ENCODE results near the gene ZCCHC2.

The ZCCHC2 gene

DNA sequence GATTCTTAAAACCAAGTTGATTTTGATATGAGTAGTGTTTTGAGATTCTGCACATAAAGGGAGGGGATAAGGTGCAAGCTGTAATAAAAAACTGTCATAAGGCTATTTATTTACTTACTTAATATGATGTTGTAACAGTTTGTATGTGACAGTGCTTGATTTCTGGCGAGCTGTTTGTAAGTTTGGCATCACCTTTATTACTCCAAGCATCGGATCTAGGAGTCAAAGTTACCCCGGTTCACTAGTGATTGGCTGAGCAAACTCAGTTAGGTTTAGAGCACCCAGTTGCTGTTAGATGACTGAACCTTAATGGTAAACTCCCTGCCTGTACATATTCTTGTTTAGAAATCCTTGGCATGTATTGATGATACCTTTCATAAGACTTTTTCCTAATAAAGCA lies 16.1 kb downstream of the ZCCHC2 start:
- no peak for DNase-seq (ENCODE audit: low read depth in 2 of 2)

DNA sequence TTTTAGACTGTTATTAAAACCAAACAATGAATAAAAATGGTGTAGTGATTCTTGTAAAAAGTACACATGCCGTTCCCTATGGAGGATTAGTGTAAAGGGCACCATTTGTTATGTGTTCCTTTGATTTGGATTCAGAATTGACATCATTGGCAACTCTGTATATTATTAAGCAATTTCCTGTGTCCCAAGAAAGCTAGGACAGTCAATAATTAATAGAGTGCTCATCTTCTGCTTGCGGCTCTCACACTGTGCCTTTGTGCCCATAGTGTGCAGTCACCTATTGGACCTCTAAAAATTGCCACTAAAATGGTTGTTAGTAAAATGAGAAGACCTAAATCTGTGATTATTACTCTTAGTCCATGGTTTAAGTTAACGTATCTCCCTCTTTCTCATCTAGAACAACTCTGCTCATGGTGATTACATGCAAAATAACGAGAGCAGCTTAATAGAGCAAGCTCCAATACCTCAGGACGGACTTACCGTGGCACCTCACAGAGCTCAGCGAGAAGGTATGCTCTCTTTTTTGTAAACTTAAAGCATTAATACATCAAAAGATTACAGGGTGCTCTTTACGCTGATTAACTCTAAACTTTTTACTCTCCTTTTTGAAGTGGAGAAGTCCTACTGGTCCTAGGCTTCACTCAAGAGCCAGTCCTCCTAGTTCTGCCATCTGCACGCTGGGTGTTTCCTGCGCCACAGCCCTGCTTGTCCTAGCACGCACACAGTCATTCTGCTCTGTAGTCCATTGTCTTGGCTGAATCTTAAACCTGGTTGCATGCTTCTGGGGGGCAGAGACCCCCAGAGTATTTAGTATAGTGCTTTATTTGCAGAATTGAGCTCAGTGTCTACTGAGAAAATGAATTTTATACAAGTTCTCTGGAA lies 16.7 kb downstream of the ZCCHC2 start:
- no peak for DNase-seq (ENCODE audit: low read depth in 2 of 2)

DNA sequence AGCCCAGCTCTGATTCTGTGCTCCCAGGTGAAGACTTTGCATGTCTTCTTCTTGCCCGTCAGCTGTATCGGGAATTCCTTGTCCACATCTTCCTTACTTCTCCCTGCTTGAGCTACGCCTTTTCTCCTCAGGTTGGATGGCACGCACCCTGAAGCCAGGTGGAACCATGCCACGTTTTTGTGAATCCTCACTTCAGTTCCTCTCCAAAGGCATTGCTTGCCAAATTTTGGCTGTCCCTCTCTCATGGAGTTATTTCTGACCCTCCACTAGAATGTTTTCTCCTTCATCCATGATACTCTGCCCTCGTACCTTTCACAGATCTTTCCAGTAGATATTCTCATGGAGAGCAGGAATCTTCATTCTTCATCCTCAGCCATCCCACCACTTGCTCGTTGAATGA lies 20.2 kb downstream of the ZCCHC2 start:
- no peak for DNase-seq (ENCODE audit: low read depth in 2 of 2)

DNA sequence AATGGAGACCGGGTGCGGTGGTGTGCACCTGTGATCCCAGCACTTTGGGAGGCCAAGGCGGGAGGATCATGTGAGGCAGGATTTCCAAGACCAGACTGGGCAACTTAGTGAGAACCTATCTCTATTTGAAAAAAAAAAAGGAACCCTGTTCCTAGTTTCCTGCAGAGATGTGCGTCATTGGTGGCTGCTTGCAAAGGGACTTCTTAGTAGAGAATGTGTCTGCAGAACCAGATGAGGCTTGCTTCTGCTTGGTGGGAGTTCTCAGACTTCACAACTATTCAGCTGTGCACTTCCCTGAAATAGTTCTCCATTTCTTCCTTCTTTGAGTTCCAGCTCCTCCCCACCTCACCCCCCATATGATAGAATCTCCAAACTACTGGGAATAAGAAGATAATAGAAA lies 22.3 kb downstream of the ZCCHC2 start:
- DNase-seq (ENCODE audit: low read depth in 2 of 2): no peak

- DNase-seq (ENCODE audit: low read depth in 2 of 2): no peak
These were observed 26.9 kb downstream of the ZCCHC2 start for GRCh38 chr18:62549755-62550154.

GRCh38 chr18:62550746-62551145 lies 27.9 kb downstream of the ZCCHC2 start:
- DNase-seq (ENCODE audit: low read depth in 2 of 2): no peak

GRCh38 chr18:62551972-62552513 lies 29.2 kb downstream of the ZCCHC2 start:
- DNase-seq (ENCODE audit: low read depth in 2 of 2): no peak

GRCh38 chr18:62554061-62554815 lies 31.4 kb downstream of the ZCCHC2 start:
- DNase-seq (ENCODE audit: low read depth in 2 of 2): no peak

DNA sequence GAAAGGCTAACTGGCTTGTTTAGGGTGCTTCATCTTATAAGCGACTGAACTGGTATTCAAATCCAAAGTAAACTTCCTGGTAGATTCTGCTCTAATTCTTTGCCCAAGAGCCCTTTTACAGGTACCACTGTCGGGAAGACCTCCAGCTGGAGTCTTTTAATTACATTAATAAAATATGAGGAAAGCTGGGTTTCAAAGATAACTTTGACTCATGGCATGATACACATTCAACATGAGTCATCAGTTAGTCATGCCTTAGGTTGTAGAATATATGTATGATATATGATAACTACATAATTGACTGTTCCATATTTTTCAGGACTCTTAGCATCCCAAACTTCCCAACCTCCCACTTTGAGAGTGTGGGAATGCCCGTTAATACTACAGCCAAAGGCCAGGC lies 32.3 kb downstream of the ZCCHC2 start:
- no peak for DNase-seq (ENCODE audit: low read depth in 2 of 2)

DNA sequence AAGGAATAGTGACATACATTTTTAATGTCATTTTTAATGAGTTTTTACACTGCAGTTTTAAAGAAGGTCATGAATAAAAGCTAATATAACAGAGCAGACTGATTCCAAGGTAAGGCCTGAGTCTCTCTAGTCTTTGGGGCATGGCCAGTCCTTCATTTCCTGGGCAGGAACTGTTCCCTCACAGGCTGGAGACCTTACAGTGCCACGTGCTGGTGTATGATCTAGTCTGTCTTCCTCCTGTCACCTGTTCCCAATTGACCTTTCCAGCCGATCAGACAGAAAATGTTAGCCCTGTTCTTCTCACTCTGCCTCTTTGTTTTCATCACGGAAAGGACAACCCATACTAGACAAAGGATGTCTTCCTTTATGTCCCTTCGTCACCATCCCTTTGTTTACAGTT lies 33.6 kb downstream of the ZCCHC2 start:
- no peak for DNase-seq (ENCODE audit: low read depth in 2 of 2)

- no peak for DNase-seq (ENCODE audit: low read depth in 2 of 2)
These were observed 35.3 kb downstream of the ZCCHC2 start for GRCh38 chr18:62558015-62558663.

DNA sequence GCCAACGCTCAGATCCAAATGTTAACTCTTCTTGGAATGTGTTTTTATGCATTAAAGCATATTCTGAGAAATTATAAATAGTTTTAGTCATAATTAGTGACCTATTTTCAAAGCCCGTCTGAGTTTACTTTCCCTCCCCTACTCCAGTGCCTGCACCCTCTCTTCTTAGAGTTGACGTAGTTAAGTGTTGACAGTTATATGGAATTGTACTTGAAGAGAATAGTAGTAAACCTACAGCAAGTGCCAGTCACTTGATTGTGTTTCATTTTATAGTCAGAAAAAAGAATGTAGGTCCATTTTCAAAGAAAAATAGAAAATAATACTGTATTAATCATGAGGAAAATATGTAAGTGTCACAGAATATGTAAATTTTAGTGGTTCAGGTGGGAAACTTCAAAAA lies 41.2 kb downstream of the ZCCHC2 start:
- no peak for DNase-seq (ENCODE audit: low read depth in 2 of 2)

DNA sequence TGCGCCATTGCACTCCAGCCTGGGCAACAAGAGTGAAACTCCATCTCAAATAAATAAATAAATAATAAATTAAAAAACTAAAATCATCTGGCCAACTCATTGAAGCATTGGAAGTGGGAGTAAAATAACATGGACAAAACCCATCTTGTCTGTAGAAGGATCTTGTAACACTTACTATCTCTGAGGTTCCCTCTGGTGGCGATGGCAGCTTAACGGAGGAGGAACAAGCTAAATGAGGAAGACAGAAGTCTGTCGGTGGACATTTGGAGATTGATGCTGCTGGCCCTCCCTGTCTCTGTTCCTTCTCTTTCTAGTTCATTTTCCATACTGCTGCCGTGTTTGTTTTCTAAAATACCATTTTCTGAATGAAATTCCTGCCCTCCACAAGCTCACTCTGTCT lies 43.4 kb downstream of the ZCCHC2 start:
- no peak for DNase-seq (ENCODE audit: low read depth in 2 of 2)

DNA sequence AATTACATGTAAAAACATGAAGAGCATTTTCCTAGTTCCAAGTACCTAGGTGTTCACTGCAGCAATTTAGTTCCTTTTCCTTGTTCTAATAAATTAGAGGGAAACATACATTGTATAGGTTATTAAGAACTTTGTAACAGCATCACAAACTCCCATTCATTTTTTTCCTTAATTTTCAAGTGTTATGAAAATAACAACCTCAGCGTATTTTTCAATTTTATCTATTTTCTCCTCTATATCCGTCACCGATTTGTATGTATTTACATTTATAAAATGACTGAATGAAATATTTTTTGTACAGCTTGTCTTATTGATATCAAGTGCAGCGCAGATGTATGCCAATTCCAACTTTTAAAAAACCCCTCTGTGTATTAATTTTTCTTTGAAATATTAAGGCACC lies 44.0 kb downstream of the ZCCHC2 start:
- DNase-seq (ENCODE audit: low read depth in 2 of 2): no peak

DNA sequence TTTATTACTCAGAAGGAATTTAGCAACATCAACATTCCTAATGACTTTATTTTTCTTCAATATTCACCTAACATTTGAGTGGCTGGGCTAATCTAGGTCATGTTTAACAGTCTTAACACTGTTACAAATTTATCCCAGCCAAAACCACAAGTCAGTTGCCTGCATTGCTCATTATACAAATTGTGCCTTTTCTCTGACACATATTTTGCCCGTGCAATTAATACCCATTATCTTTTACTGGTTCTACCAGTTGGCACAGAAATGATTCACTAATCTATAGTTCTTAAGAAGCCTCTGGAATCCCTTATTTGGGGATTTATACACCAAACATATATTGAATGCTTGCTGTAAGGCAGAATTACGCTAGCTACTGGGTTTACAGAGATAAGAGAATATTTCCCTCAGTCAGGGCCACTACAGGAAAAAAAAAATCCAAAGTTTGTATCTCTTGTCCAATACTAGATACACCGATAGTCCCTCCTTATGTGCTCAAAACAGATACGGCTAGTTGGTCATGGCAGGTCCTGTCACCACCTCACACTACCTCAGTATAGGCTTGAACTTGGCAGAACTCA lies 46.3 kb downstream of the ZCCHC2 start:
- no peak for DNase-seq (ENCODE audit: low read depth in 2 of 2)

DNA sequence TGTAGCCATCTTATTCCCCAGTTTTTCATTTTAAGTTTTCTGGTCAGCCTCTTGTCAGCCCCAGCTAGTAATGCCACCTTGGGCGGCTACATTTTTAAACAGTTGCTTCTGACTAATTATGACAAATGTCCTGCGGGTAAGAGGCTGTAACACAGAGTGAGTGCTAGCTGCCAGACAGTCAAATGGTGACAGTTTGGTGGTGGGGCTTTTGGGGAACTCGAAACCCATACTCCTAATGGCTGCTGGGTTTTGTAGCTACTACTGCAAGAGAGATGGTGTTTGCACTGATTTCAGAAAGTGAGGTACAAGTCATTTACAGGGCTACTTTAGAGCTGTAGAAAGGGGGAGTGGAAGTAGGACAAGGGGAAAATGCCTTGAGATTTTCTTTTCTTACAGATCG lies 48.2 kb downstream of the ZCCHC2 start:
- DNase-seq (ENCODE audit: low read depth in 2 of 2): no peak

DNA sequence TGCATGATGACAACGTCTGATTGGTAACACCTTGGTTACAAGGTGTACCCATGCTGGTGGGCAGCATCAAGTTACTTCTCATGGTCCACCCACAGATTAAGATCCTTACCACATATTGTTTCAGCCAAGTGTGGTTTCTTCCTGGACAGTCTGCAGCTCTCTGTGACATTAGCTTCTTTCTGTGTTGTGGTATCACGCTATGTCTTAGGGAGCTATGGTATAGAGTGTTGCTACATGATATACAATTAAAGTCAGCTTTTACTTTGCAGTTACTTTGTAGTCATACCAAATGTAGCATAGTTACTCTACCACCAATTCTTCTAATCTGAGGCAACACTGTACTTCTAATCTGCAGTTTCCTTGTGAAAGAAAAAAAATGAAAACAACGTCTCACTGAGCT lies 48.8 kb downstream of the ZCCHC2 start:
- DNase-seq (ENCODE audit: low read depth in 2 of 2): no peak

DNA sequence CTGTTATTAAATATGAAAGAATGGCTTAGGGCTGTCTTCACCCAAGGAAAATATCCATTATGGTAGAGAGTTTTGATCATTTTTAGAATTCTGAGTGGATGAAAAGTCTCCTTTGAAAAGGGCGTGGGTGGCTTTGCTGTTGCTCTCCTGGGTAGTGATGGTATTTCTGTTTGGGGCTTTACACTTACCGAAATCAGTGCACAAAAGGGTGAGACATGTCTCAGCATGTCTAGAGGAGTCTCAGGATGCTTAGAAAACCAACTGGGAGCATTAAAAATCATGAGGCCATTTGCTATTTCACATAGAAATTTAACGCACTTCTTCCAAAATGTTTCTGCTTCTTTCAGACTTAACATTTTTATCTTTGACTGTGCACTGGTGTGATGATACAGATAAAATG lies 49.6 kb downstream of the ZCCHC2 start:
- no peak for DNase-seq (ENCODE audit: low read depth in 2 of 2)

GRCh38 chr18:62574776-62575175 lies 52.0 kb downstream of the ZCCHC2 start:
- no peak for DNase-seq (ENCODE audit: low read depth in 2 of 2)

GRCh38 chr18:62576271-62576670 lies 53.4 kb downstream of the ZCCHC2 start:
- DNase-seq (ENCODE audit: low read depth in 2 of 2): no peak

DNA sequence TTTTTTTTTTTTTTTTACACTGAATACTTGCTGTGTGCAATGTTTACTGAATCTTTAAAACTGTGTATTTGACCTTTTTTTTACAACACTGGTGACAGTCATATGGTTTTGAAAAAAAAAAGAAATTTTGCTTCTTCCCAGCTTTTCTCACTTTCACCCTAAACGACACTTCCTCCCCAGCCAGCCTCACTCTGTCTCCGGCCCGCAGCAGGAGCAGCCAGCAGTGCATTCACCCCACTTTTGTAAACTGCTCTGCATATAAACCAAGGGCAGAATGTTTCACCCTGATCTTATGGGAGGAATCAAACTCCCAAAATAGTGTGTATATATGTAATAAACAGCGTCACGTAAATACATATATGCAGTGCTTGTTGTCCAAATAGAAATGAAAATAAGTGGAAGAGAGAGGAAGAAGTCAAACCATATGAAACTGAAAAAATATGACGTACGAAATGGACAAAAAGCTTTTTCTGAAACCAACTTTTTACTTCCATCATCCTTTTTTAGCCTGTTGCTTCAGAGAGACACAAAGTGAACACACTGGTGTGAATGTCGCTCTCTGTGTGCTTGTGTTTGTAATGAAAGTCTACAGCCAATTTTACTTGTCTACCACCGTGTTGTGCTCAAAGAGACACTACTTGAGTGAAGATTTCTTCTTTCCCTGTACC lies 54.2 kb downstream of the ZCCHC2 start:
- no peak for DNase-seq (ENCODE audit: low read depth in 2 of 2)

DNA sequence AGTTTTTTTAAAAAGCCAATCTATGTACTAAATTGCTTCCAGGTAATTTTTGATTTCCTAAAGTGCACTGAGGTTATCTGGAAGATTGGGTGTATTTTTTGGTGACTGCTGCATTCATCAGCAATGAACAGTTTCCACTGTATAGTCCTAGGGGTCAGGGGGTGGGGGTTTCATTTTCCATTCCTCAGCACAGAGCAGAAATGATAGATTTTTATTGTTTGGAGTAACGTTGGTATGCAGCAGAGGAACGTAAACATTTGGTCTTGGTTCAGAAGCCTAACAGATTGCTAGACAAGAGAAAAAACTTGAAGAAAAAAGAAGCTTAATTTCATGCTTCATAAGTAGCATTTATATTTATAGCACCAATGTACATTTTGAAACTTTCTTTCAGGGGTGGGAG lies 54.9 kb downstream of the ZCCHC2 start:
- no peak for DNase-seq (ENCODE audit: low read depth in 2 of 2)

Measured in stimulated activated CD4-positive, alpha-beta T cell treated with anti-CD3 and anti-CD28 coated beads, Interleukin-4, amount 100 ng/mL, for 48 hours (primary cell).